Activated naive CD8-positive, alpha-beta T cell (primary cell): Measurements from ENCODE around the gene EYS.
"Not testable (repeated sequence)": the region's sequence is repeated elsewhere in the genome, so short reads cannot be mapped to it uniquely, and the experiment has no call there.

Experiments used
- H3K27ac Mint-ChIP-seq: one replicate; pipeline ENCODE4 v1.8.0; 2021; ENCODE audit warnings: mixed read lengths
- H3K27me3 Mint-ChIP-seq: one replicate; pipeline ENCODE4 v1.8.0; 2021; ENCODE audit warnings: mixed read lengths
- H3K36me3 Mint-ChIP-seq: one replicate; pipeline ENCODE4 v1.8.0; 2021; ENCODE audit warnings: mixed read lengths
- H3K4me1 Mint-ChIP-seq: one replicate; pipeline ENCODE4 v1.8.0; 2021; ENCODE audit warnings: low read depth, mixed read lengths
- H3K4me3 Mint-ChIP-seq: one replicate; pipeline ENCODE4 v1.8.0; 2021; ENCODE audit warnings: mild to moderate bottlenecking, mixed read lengths
- H3K9me3 Mint-ChIP-seq: one replicate; pipeline ENCODE4 v1.8.0; 2021; ENCODE audit warnings: low read depth, mixed read lengths

The EYS gene

DNA sequence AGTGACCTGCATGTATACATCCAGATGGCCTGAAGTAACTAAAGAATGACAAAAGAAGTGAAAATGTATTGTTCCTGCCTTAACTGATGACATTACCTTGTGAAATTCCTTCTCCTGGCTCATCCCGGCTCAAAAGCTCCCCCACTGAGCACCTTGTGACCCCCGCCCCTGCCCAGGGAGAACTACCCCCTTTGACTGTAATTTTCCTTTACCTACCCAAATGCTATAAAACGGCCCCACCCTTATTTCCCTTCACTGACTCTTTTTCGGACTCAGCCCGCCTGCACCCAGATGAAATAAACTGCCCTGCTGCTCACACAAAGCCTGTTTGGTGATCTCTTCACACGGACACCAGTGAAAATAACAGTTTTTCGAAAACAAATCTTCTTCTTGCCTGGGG is 138.0 kb downstream of the EYS start:
- H3K4me1 Mint-ChIP-seq, H3K27me3 Mint-ChIP-seq, H3K36me3 Mint-ChIP-seq, H3K4me3 Mint-ChIP-seq, H3K27ac Mint-ChIP-seq: not testable (repeated sequence)
- H3K9me3 Mint-ChIP-seq = peaks cover 13% of the 10 kb centered on the region

DNA sequence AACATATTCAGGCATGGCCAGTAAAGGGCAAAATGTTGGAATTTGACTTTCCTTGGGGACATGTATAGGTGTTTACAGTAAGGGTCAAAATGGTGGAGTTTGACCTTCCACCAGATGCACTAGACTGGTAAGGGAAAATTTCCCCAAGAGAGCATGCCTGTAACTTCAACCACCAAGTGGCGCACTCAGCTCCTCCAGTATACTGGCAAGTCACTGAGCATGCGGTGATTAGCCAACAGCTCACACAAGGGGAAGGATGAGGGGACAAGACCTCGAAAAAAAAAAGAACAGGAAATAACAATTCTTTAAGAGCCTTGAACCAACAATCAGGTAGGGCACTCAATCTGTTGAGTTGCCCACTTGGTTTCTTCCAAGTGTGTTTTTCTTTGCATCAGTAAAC is 140.9 kb downstream of the EYS start:
- Mint-ChIP-seq H3K4me1 (no peaks in the 10 kb centered on the region), H3K36me3 (no peaks in the 10 kb centered on the region), H3K9me3 (peaks cover 23% of the 10 kb centered on the region), H3K4me3 (no peak overlapping the region), H3K27ac (no peak overlapping the region), H3K27me3 (no peaks in the 10 kb centered on the region)

DNA sequence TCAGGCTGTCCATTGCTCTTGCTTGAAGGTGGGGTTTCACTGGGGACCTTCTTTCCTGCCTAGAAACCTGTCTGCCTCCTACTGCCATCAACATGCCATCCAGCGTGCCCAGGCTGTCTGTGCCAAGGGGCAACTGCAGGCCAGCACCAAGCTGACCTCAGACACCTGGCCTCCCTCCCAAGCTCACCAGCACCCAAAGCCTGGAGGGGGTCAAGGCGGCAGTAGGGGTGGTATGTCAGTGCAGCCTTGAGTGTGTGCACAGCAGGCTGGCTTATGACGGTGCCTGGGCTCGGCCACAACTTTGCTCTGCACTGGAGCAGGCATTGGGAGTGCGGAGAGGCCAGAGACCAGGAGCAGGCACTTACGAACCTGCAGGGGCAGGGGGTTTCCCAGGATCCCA is 149.0 kb downstream of the EYS start:
- Mint-ChIP-seq H3K4me1 (no peaks in the 10 kb centered on the region), H3K36me3 (no peaks in the 10 kb centered on the region), H3K4me3 (no peak overlapping the region), H3K27me3 (no peaks in the 10 kb centered on the region), H3K27ac (no peak overlapping the region), H3K9me3 (peaks cover 3% of the 10 kb centered on the region)

DNA sequence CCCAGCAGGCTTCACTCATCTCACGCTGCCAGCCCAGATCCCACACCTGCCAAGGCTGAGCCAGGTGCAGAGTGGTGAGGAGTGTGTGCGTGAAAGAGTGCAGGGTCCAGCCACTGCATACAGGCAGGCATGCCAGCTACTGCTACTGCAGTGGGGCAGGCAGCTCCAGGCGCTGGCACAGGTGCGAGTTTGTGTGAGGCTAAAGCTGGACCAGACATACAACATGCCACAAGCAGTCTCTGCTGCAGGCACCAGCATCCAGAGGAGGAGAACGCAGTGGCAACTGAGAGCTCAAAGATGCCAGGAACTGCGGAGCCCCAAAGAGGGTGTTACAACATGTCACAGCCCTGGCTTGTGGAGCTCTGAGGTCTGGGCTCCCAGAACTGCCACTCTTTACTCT is 149.8 kb downstream of the EYS start:
- H3K27me3 Mint-ChIP-seq = no peaks in the 10 kb centered on the region
- no peak overlapping the region for H3K27ac Mint-ChIP-seq
- peaks cover 3% of the 10 kb centered on the region for H3K9me3 Mint-ChIP-seq
- H3K4me3 Mint-ChIP-seq = no peak overlapping the region
- no peaks in the 10 kb centered on the region for H3K4me1 Mint-ChIP-seq
- no peaks in the 10 kb centered on the region for H3K36me3 Mint-ChIP-seq

DNA sequence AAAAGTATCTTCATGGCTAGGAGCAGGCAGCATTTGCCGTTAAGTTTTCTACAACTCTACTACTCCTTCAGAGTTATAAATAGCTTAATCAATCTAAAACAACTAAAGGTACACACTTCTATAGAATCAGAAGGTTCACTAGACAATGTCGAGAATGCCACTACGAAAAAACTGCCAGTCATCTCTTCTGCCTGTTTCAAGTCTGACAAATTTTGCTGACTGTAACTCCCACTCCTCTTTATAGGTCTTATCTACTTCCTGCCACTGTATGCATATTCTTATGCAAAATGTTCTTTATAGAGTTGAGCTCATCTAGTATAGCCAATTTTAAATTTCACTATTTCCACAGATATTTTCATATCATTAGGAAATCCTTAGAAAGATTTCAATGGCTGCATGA is 160.1 kb downstream of the EYS start:
- Mint-ChIP-seq H3K36me3 (no peaks in the 10 kb centered on the region), H3K27me3 (no peaks in the 10 kb centered on the region), H3K4me3 (no peak overlapping the region), H3K9me3 (peaks cover 3% of the 10 kb centered on the region), H3K4me1 (no peaks in the 10 kb centered on the region), H3K27ac (no peak overlapping the region)

DNA sequence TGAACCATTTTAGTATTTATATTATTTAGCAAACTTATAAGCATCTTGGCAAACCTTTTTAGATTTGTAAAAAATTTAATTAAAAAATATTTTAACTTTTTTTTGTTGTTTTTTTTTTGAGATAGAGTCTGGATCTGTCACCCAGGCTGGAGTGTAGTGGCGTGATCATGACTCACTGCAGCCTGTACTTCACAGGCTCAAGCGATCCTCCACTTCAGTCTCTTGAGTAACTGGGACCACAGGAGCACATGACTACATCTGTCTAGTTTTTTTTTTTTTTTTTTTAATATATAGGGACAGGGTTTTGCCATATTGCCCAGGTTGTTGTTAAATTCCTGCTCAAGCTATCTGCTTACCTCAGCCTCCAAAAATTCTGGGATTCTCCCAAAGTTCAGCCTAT is 161.1 kb downstream of the EYS start:
- Mint-ChIP-seq H3K27me3 (no peaks in the 10 kb centered on the region), H3K4me3 (no peak overlapping the region), H3K4me1 (no peaks in the 10 kb centered on the region)

DNA sequence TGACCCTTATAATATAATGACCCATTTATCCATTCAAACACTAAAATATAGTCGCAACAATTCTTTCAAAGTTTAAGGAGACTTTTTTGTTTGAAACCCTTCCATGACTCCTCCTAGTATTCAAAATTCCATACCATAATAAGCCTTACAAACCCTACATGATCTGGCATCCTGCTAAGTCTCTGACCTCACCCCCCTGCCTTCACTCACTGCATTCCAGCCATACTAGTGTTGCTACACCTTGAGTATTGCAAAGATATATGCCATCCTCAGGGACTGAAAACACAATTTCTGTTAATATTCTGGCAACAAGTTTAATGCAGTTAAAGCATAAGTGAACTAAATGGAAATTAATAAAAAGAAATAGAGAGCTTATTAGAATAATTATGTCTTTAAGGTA is 168.4 kb downstream of the EYS start:
- Mint-ChIP-seq H3K4me1 (no peaks in the 10 kb centered on the region), H3K4me3 (no peak overlapping the region), H3K36me3 (no peaks in the 10 kb centered on the region), H3K27me3 (no peaks in the 10 kb centered on the region), H3K9me3 (peaks cover 8% of the 10 kb centered on the region), H3K27ac (no peak overlapping the region)

More for the DNA sequence above, 161.1 kb downstream of the EYS start:
- no peak overlapping the region for H3K27ac Mint-ChIP-seq
- no peaks in the 10 kb centered on the region for H3K36me3 Mint-ChIP-seq
- H3K9me3 Mint-ChIP-seq = peaks cover 3% of the 10 kb centered on the region

DNA sequence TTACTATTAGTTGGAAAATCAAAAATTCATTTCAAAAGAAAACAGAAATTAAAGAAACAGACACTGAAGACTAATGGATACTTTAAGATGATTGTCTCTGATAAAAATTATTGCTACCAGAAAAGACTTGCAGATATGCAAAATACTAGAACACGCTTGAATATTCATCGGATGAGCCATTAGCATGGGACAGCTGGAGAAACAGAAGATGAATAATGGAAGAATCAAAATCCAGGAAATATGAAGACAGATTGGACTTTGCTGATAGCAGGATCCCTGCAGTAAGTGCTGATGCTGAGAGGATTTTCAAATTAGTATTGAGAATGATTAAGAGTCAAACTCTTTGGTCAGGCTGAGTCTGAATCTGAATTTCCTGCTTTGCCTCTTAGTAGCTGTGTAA is 169.4 kb downstream of the EYS start:
- no peaks in the 10 kb centered on the region for H3K36me3 Mint-ChIP-seq
- H3K9me3 Mint-ChIP-seq = peaks cover 6% of the 10 kb centered on the region
- no peak overlapping the region for H3K27ac Mint-ChIP-seq
- H3K4me3 Mint-ChIP-seq = no peak overlapping the region
- H3K27me3 Mint-ChIP-seq = no peaks in the 10 kb centered on the region
- H3K4me1 Mint-ChIP-seq = no peaks in the 10 kb centered on the region

DNA sequence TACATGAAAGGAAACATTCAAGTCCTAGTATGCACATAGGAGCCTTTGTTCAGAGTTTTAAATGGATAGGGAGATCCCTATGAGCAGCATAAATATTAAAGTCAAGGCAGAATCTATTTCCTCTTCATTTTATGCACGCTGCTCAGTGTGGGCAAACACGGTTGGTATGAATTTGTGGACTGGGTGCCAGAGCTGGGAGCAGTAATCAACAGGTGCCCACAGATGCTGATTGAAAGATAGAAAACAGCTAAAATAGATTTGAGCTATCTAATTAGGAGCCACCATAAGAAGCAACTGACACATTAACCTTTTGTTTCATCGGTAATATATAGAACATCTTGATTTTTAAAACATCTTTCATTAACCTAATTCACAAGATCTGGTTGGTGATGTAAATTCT is 175.5 kb downstream of the EYS start:
- H3K27me3 Mint-ChIP-seq = no peaks in the 10 kb centered on the region
- no peaks in the 10 kb centered on the region for H3K36me3 Mint-ChIP-seq
- H3K4me3 Mint-ChIP-seq = no peak overlapping the region
- no peaks in the 10 kb centered on the region for H3K4me1 Mint-ChIP-seq
- peaks cover 3% of the 10 kb centered on the region for H3K9me3 Mint-ChIP-seq
- H3K27ac Mint-ChIP-seq = no peak overlapping the region

DNA sequence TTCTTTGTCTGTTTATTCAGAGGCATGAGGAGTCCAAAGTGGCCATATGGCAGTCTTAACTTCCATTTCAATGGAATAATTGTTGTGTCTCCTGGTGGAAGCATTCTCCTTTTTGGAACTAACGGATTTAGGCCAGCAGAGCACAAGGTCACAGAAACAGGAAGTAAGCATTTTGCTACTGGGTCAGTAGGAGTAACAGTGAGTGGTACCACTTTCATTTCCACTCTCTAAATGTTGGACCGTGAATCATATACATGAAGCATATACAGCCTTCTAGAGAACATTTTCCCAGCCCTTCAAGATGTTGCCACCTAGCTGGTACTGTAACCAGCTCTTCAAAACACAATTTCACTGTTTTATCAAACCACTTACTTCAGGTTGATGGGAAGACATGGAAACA is 182.8 kb downstream of the EYS start:
- no peaks in the 10 kb centered on the region for H3K27me3 Mint-ChIP-seq

DNA sequence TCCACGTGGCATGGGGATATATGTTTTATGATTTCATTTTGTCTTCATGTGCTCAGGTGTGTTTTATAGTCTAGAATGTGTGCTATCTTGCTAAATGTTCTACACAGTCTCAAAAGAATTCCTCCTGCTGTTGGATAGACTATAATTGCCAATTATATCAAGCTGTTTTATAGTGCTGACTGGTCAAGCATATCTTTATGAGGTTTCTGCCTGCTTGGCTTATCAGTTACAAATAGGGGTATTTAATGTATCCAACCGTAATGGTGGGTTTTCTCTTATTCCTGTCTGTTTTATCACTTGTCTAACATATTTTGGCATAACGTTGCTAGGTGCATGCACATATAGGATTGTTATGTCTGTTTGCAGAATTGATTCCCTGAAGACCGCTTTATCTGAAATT is 201.3 kb downstream of the EYS start:
- Mint-ChIP-seq H3K4me1 (no peaks in the 10 kb centered on the region), H3K9me3 (peaks cover 5% of the 10 kb centered on the region), H3K27ac (no peak overlapping the region), H3K27me3 (no peaks in the 10 kb centered on the region), H3K4me3 (no peak overlapping the region), H3K36me3 (no peaks in the 10 kb centered on the region)

More for the DNA sequence above, 182.8 kb downstream of the EYS start:
- Mint-ChIP-seq H3K4me3 (no peak overlapping the region), H3K4me1 (no peaks in the 10 kb centered on the region), H3K36me3 (no peaks in the 10 kb centered on the region), H3K9me3 (peaks cover 3% of the 10 kb centered on the region), H3K27ac (no peak overlapping the region)

DNA sequence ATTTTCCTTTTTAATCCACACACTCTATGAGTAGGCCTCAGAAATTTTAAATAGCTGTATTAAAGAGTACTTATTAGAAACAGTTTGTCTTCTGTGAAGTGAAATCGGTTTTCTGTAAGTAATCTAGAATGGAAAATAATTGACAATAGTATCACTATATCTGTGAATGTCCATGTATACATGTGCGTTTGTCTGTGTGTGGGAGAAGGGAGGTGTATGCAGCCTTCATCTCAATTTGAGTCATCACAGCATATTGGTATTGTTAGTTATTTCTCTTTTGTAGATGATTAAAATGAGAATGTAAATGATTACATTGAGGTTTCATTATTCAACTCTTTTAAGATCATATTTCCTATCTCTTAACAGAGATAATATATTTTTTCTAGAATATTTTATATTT is 206.0 kb downstream of the EYS start:
- Mint-ChIP-seq H3K9me3 (peaks cover 10% of the 10 kb centered on the region), H3K4me3 (no peak overlapping the region), H3K36me3 (no peaks in the 10 kb centered on the region), H3K27me3 (no peaks in the 10 kb centered on the region), H3K27ac (no peak overlapping the region), H3K4me1 (no peaks in the 10 kb centered on the region)

DNA sequence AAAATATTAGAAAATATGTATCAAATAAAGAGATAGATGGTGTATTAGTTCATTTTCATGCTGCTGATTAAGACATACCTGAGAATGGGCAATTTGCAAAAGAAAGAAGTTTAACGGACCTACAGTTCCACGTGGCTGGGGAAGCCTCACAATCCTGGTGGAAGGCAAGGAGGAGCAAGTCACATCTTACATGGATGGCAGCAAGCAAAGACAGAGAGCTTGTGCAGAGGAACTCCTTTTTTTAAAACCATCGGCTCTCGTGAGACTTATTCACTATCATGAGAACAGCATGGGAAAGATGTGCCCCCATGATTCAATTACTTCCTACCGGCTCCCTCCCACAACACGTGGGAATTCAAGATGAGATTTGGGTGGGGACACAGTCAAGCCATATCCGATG is 223.4 kb downstream of the EYS start:
- H3K4me3 Mint-ChIP-seq, H3K27ac Mint-ChIP-seq, H3K4me1 Mint-ChIP-seq, H3K36me3 Mint-ChIP-seq, H3K27me3 Mint-ChIP-seq, H3K9me3 Mint-ChIP-seq: not testable (repeated sequence)

DNA sequence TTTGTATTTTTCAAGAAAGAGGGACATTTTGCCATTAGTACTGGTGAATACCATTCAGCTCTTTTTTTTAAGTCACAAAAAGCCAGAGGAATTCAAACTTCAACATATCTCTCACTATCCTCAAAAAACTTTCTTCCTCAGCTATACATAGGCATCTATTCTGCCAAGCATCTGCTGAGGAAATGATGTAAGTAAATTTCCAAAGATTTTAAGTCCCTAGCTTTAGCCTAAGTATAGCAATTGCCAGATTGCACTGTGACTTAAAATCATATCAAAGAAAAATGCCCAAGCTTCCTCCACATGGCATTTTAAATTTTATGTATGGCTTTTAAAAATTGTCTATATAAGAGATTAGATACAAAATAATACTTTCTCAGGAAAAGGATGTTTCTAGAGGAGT is 237.4 kb downstream of the EYS start:
- H3K27ac Mint-ChIP-seq = no peak overlapping the region
- H3K4me1 Mint-ChIP-seq = no peaks in the 10 kb centered on the region
- H3K4me3 Mint-ChIP-seq = no peak overlapping the region
- no peaks in the 10 kb centered on the region for H3K27me3 Mint-ChIP-seq
- peaks cover 10% of the 10 kb centered on the region for H3K9me3 Mint-ChIP-seq
- H3K36me3 Mint-ChIP-seq = no peaks in the 10 kb centered on the region

DNA sequence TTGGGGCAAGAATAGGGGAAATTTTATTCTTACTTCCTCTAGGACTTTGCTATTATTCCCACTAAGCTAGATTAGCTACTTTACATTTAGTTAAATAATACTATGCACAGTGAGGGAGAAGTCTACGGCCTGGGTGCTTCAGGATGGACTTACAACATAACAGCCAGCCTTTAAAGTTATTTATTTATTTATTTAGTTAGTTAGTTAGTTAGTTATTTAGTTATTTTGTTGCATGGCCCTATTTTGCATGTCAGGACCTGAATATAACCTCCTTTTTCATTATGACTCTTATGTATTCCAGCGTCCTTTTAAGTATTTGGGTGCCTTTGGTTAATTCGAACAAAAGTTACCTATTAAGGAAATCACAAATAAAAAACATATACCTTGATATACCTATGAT is 238.7 kb downstream of the EYS start:
- no peaks in the 10 kb centered on the region for H3K27me3 Mint-ChIP-seq
- no peaks in the 10 kb centered on the region for H3K4me1 Mint-ChIP-seq
- no peaks in the 10 kb centered on the region for H3K36me3 Mint-ChIP-seq
- peaks cover 3% of the 10 kb centered on the region for H3K9me3 Mint-ChIP-seq
- no peak overlapping the region for H3K4me3 Mint-ChIP-seq
- no peak overlapping the region for H3K27ac Mint-ChIP-seq

DNA sequence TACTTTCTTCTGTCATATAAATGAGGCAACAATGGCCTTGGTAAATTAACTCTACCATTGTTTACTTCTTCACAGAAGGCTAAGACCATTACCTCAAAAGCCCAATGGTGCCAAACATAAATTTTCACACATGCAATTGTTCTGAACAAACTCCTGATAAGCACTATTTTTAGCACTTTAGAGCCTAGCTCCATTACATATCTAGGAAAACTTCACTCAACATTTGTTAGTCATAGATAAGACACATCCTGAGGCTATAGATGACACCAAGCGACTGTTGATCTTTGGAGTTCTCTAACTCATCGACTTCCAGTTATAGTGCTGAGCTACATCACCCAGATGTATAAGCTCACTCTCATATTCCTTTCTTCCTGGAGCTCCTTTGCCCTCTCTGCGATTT is 245.9 kb downstream of the EYS start:
- Mint-ChIP-seq H3K27ac (no peak overlapping the region), H3K9me3 (peaks cover 8% of the 10 kb centered on the region), H3K36me3 (no peaks in the 10 kb centered on the region), H3K4me1 (no peaks in the 10 kb centered on the region), H3K4me3 (no peak overlapping the region), H3K27me3 (no peaks in the 10 kb centered on the region)

DNA sequence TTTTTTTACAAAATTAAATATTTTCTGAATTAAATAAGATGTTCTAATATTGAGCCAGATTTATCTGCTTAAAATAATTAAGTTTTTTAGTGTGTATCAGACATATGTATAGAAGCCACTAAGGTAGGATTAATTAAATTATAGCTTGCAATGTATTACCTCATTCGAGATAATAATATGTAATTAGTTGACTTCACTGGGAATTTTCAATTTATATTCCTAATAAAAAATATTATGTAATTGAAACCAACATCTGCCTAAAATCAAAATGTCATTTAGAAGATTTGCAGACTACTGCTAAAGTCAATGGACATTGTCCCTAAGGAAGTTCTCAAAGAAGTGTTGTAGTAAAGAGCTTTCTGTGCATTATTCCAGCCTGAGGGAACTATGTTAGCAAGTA is 254.7 kb downstream of the EYS start:
- Mint-ChIP-seq H3K27ac (no peak overlapping the region), H3K9me3 (peaks cover 12% of the 10 kb centered on the region), H3K36me3 (no peaks in the 10 kb centered on the region), H3K4me1 (no peaks in the 10 kb centered on the region), H3K4me3 (no peak overlapping the region), H3K27me3 (no peaks in the 10 kb centered on the region)
